HCEC 1CT (cell line): ENCODE data around the gene PLLP.

ENCODE experiments used
- DNase-seq: peaks from one replicate; pipeline ENCODE4 v3.0.0-alpha.2; 2017

Gene PLLP

GRCh38 chr16:57209780-57210179 lies 74.7 kb downstream of the PLLP start:
- no peak for DNase-seq

GRCh38 chr16:57208926-57209325 lies 75.5 kb downstream of the PLLP start:
- DNase-seq: no peak
